ENCODE data around the gene KRT25. TPM values are rescaled to one million over a fixed set of nuclear protein-coding genes. Genes with fewer than 3 reads are reported as not detected.

KRT25 gene
- total and polyA plus RNA-seq, 2 of the 4 experiments (the other 2 are of a cell fraction): not detected

DNA sequence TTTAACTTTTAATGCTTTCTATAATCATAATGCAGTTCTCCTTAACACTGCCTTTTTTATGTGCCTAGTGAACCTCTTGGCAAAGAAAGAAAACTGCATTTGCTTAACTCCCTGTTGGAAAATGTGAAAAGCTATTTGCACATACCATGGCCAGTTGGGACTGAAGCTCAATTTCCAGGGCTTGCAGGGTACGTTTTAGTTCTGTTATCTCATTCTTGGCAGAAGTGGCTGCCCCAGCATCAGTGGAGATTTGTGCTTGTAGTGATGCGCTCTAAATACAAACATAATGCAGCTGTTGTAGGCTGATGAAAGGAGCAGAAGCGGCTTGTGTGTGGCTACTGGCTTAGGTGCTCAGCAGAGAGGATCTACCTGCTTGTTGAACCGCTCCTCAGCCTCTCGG is 55.3 kb downstream of the KRT25 start:
- Histone ChIP-seq H4K5ac (ENCODE audit: low read depth, low read length) (no peak overlapping the region), H3K9me3 (ENCODE audit: control insufficient read depth, insufficient read depth, low read length) (no peaks in the 10 kb centered on the region; the same call in 1 of the 2 replicates), H3K4me3 (ENCODE audit: insufficient read depth, low read depth, low read length) (no peak overlapping the region), H2AK5ac (ENCODE audit: low read depth, low read length) (no peak overlapping the region), H3K56ac (ENCODE audit: extremely low read depth, insufficient read depth, low read length) (no peak overlapping the region), H2BK120ac (ENCODE audit: low read depth, low read length) (no peak overlapping the region), H3K4me1 (ENCODE audit: control insufficient read depth, insufficient read depth, low read length) (no peaks in the 10 kb centered on the region), H2AFZ (replicated peaks; ENCODE audit: low read length, poor library complexity) (no peak overlapping the region), H4K8ac (ENCODE audit: low read depth in 2 of 2, low read length in 2 of 2) (no peak overlapping the region), H2BK15ac (ENCODE audit: low read depth, low read length) (no peak overlapping the region), H3K9me1 (ENCODE audit: insufficient read depth, low read length) (no peaks in the 10 kb centered on the region), H3K79me1 (ENCODE audit: low read depth in 1 of 2, low read length in 2 of 2) (no peaks in the 10 kb centered on the region), H4K91ac (ENCODE audit: insufficient read depth, low read depth, low read length) (no peak overlapping the region), H3K36me3 (ENCODE audit: control insufficient read depth, insufficient read depth, low read length) (no peaks in the 10 kb centered on the region), H3K4me2 (ENCODE audit: low read depth, low read length) (no peak overlapping the region), H3K9ac (ENCODE audit: low read depth, low read length) (no peak overlapping the region), H3K4ac (ENCODE audit: low read depth, low read length) (no peak overlapping the region), H2BK20ac (ENCODE audit: low read depth, low read length) (no peak overlapping the region), H2BK5ac (ENCODE audit: low read depth, low read length, poor library complexity, severe bottlenecking) (no peak overlapping the region), H3K23ac (ENCODE audit: low read depth, low read length) (no peak overlapping the region), H2AK9ac (replicated peaks; ENCODE audit: low read depth, low read length, poor library complexity) (no peak overlapping the region), H3K27me3 (ENCODE audit: control insufficient read depth, insufficient read depth, low read length) (peaks cover 61% of the 10 kb centered on the region), H3K27ac (ENCODE audit: insufficient read depth, low read length) (no peak overlapping the region), H3K18ac (ENCODE audit: low read depth, low read length) (no peak overlapping the region), H4K20me1 (ENCODE audit: insufficient read depth, low read length) (no peaks in the 10 kb centered on the region), H3K14ac (replicated peaks; ENCODE audit: low read depth, low read length) (no peak overlapping the region)
- intact Hi-C loops (cut with micrococcal nuclease) (loop anchor here (10.0 kb wide), 1 partner anchor 55 kb away; the partner anchor contains the start of gene KRT25), in situ Hi-C loops (cut with MboI; ENCODE audit: low sequenced_read_pairs) (no loop called here), dilution Hi-C loops (cut with HindIII; ENCODE audit: low sequenced_read_pairs, unreplicated experiment) (no loop called here)
- DNase-seq: no peak
- no TSS peak for BruUV-seq (replicated peaks)
- ChIA-PET POLR2A (ENCODE audit: unreplicated experiment) (no interaction called here), CTCF (no interaction called here)
- ATAC-seq (ENCODE audit: low read depth): no peak
- 40% methylated on average over 3 of the region's 5 CpGs; no CpG with 5 or more reads in 1 of the 2 experiments for WGBS, 2 experiments (ENCODE audit: extremely low coverage in 2 of 2, insufficient read length in 1 of 2)
- no peak for TF ChIP-seq POLR2A (IDR thresholded peaks at IDR 0.05; ENCODE audit: low read depth, low read length)
- no peak for TF ChIP-seq RAD21 (IDR thresholded peaks at IDR 0.05; ENCODE audit: low read length)
- no peak for TF ChIP-seq MXI1 (IDR thresholded peaks at IDR 0.05; ENCODE audit: borderline replicate concordance, low read depth, low read length)
- TF ChIP-seq CHD1 (IDR thresholded peaks at IDR 0.05; ENCODE audit: low read depth, low read length): no peak
- no peak for TF ChIP-seq FOS (IDR thresholded peaks at IDR 0.05; ENCODE audit: low read depth, low read length)
- TF ChIP-seq SMC3 (IDR thresholded peaks at IDR 0.05; ENCODE audit: low read depth, low read length): no peak
- no peak for TF ChIP-seq MAZ (IDR thresholded peaks at IDR 0.05; ENCODE audit: borderline replicate concordance, low read depth, low read length)
- TF ChIP-seq MAFK (IDR thresholded peaks at IDR 0.05; ENCODE audit: low read depth, low read length): no peak
- TF ChIP-seq RFX5 (IDR thresholded peaks at IDR 0.05; ENCODE audit: low read depth, low read length): no peak
- TF ChIP-seq RCOR1 (IDR thresholded peaks at IDR 0.05; ENCODE audit: insufficient replicate concordance, low read length): no peak
- TF ChIP-seq, protein P1, sequence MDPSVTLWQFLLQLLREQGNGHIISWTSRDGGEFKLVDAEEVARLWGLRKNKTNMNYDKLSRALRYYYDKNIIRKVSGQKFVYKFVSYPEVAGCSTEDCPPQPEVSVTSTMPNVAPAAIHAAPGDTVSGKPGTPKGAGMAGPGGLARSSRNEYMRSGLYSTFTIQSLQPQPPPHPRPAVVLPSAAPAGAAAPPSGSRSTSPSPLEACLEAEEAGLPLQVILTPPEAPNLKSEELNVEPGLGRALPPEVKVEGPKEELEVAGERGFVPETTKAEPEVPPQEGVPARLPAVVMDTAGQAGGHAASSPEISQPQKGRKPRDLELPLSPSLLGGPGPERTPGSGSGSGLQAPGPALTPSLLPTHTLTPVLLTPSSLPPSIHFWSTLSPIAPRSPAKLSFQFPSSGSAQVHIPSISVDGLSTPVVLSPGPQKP (IDR thresholded peaks at IDR 0.05; ENCODE audit: borderline replicate concordance, low read depth, low read length): no peak
- TF ChIP-seq, protein P2, sequence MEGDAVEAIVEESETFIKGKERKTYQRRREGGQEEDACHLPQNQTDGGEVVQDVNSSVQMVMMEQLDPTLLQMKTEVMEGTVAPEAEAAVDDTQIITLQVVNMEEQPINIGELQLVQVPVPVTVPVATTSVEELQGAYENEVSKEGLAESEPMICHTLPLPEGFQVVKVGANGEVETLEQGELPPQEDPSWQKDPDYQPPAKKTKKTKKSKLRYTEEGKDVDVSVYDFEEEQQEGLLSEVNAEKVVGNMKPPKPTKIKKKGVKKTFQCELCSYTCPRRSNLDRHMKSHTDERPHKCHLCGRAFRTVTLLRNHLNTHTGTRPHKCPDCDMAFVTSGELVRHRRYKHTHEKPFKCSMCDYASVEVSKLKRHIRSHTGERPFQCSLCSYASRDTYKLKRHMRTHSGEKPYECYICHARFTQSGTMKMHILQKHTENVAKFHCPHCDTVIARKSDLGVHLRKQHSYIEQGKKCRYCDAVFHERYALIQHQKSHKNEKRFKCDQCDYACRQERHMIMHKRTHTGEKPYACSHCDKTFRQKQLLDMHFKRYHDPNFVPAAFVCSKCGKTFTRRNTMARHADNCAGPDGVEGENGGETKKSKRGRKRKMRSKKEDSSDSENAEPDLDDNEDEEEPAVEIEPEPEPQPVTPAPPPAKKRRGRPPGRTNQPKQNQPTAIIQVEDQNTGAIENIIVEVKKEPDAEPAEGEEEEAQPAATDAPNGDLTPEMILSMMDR (conservative IDR thresholded peaks at IDR 0.05; ENCODE audit: low read depth, low read length): no peak
- TF ChIP-seq BHLHE40 (IDR thresholded peaks at IDR 0.05; ENCODE audit: low read depth, low read length): no peak
- no peak for TF ChIP-seq CEBPB (IDR thresholded peaks at IDR 0.05; ENCODE audit: low read depth, low read length)
- TF ChIP-seq NFE2L2 (IDR thresholded peaks at IDR 0.05; ENCODE audit: low read depth, low read length): no peak
- TF ChIP-seq, protein P3, sequence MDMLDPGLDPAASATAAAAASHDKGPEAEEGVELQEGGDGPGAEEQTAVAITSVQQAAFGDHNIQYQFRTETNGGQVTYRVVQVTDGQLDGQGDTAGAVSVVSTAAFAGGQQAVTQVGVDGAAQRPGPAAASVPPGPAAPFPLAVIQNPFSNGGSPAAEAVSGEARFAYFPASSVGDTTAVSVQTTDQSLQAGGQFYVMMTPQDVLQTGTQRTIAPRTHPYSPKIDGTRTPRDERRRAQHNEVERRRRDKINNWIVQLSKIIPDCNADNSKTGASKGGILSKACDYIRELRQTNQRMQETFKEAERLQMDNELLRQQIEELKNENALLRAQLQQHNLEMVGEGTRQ (IDR thresholded peaks at IDR 0.05; ENCODE audit: low read depth, low read length): no peak
